ENCODE measurements around the gene GABPB1.

The GABPB1 gene

DNA sequence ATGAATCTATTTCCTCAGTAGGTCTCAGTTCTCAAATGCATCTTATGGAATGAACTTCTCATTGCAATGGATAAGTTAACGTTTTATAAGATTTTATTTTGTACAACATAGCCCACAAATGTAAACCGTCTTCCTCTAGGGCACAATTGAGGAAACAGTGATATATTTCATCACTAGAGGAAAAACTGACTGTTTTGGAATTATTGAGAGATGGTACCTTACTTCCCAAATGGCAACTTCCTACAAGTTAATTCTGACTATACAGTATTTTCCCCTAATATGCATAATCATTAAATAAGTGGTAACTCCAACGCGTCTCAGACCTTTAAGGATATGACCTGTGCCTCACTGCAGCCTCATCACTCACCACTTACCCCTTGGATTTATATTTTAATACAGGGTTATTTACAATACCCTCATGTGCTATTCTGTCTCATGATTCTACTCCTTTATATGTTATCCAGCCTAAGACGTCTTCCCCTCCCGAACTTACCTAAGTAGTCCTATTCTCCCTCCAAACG, 13.3 kb downstream of the GABPB1 start:
- DNase-seq, result no peak

- no peak for DNase-seq
Observed at GRCh38 chr15:50340416-50340815, 14.6 kb downstream of the GABPB1 start.

- no peak for DNase-seq
Observed at GRCh38 chr15:50339717-50340116, 15.3 kb downstream of the GABPB1 start.

GRCh38 chr15:50335251-50335650, 19.7 kb downstream of the GABPB1 start:
- no peak for DNase-seq

- DNase-seq, result no peak
Observed at GRCh38 chr15:50333229-50333628, 21.8 kb downstream of the GABPB1 start.

DNA sequence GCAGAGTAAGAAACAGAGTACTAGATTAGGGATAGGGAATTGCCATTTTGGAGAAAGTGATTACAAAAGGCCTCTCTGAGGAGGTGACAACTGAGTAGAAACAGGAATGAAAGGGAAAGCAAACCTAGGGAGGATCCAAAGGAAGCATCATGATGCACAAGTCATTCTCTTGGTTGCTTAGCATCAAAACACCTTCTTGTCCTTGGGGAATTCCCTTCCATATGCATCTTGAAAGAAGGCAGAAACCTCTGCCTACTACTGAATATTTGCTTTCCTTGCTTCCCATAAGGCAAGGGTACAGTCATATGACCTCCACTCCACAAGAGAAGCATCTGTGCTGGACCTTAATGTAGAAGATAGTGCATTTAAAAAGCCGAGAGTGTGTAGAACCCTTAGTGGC, 24.1 kb downstream of the GABPB1 start:
- peak; percentile 26 for DNase-seq

GRCh38 chr15:50328116-50328515, 26.9 kb downstream of the GABPB1 start:
- DNase-seq, result no peak

DNA sequence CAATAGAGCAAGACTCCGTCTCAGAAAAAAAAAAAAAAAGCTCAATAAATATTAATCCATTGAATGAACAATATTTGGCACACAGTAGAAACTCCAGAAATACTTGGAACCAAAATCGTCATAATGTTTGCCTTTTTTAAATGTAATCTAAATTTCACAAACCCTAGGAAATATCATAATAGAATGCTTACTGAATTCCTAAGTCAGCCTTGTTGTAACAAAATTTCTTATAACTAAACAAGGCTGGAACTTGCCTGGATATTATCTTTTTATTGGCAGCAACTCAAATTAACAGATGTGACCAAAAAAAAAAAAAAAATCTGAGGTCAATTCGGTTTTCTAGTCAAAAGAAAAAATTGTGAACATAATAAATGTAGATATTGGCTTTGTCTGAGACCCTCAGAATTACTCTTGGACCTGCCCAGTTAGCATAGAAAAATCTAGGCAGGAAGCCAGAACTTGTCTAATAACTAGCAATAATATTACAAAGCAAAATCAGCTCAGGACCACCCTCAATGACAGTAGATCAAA, 33.3 kb downstream of the GABPB1 start:
- DNase-seq, result no peak

GRCh38 chr15:50320504-50320903, 34.5 kb downstream of the GABPB1 start:
- no peak for DNase-seq

DNA sequence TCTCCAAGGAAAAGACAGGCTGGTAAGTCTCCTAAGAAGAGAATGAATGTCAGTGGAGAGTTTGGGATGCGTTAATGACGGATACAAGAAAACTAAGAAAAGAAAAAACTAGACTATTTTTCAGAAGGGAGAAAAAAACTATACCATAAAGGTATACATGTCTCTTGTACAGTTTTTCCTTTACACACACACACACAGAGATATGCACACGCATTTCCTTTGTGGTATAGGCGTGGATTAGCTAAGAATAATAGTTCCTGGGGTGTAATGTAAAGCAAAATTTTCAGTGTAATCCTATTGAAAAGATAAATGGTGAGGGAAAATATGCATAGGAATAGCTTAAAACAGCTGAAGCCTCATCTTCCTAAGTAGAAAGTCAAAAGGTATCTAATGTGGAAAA, 36.3 kb downstream of the GABPB1 start:
- DNase-seq, result no peak

DNA sequence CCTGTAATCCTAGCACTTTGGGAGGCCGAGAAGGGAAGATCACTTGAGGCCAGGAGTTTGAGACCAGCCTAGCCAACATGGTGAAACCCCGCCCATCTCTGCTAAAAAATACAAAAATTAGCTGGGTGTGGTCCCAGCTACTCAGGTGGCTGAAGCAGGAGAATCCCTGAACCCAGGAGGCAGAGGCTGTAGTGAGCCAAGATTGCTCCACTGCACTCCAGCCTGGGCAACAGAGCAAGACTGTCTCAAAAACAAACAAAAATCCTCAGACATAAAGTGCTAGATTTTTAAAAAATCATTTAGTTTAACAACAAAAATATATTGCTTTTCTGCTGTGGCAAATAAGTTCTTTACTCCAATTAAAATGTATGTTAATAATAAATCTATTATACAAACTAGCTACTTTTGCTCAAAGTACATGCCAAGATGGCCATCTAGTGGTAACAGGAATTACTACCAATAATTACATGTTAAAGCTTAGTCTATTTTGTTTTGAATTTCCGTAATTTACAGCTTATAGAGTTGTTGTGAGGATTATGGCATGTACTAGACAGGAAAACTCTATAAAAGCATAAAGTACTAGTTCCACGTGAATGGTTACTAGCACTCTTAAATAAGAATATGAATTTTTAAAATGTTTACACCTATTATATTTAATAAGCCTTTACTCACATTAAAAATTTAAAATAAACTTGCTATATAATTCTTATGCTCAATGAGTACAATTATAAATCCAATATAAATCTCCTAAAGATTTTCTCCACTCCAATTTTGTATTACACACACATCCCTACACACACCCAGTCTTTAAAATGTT, 39.0 kb downstream of the GABPB1 start:
- DNase-seq, result peak; percentile 65

DNA sequence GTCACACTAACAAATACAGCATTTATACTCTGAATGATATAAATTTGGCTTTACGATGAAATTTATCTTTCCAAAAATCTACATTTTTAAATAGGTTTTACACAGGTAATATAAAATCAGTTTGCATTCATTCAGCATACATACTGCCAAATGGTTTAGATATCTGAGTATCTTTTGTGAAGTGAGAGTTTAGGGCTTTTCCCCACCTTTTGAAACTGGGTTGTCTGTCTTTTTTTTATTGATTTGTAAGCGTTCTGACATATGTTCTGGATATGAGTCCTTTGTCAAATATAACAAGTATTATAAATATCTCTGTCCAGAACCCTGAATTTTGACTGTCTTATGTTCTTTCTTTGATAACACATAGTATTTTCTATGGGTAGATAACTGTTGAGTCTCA, 42.4 kb downstream of the GABPB1 start:
- DNase-seq, result no peak

- no peak for DNase-seq
Observed at GRCh38 chr15:50307799-50308198, 47.2 kb downstream of the GABPB1 start.

- DNase-seq, result no peak
Observed at GRCh38 chr15:50304836-50305235, 50.2 kb downstream of the GABPB1 start.

DNA sequence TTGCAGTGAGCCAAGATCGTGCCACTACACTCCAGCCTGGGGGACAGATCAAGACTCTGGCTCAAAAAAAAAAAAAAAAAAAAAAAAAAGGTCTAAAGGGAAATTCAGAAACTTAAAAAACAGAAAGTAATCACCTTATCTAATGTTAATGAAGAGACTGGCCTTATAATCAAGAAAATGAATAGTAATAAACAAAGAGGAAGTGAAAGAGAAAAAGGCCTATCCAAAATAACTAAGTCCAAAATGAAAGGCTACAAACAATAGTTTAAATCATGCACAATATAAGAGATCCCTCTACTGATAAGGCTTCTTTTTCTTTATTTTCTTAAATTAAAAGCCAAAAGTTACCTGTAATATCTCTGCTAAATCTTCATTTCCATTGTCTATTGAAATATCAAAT, 52.4 kb downstream of the GABPB1 start:
- DNase-seq, result no peak

DNA sequence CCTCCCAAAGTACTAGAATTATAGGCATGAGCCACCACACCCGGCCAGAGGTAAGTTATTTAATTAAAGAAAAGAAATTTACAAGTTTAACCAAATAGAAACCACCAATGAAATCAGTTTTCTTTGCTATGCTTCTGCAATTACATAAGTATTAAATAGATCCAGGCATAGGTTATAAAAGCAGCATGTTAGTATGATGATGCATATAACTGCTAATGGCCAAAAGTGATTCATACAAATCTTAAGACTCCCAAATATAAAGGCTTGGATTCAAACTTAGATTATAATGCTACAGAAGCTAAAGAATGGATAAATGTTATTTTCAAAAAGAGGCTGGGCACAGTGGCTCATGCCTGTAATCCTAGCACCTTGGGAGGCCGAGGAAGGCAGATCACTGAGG, 56.7 kb downstream of the GABPB1 start:
- no peak for DNase-seq

GRCh38 chr15:50295966-50296365, 59.0 kb downstream of the GABPB1 start:
- no peak for DNase-seq

DNA sequence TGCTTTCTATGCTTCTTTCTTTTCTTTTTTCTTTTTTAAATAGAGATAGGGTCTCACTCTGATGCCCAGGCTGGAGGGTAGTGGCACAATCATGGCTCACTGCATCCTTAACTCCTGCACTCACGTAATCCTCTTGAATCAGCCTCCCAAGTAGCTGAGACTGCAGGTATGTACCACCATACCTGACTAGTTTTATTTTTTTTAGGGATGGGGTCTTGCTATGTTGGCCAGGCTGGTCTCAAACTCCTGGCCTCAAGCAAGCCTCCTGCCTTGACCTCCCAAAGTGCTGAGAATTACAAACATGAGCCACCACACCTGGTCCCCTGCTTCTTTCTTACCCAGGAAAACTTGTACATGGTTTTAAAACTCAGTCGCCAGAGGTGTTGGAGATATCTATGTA, 65.2 kb downstream of the GABPB1 start:
- DNase-seq, result no peak

DNA sequence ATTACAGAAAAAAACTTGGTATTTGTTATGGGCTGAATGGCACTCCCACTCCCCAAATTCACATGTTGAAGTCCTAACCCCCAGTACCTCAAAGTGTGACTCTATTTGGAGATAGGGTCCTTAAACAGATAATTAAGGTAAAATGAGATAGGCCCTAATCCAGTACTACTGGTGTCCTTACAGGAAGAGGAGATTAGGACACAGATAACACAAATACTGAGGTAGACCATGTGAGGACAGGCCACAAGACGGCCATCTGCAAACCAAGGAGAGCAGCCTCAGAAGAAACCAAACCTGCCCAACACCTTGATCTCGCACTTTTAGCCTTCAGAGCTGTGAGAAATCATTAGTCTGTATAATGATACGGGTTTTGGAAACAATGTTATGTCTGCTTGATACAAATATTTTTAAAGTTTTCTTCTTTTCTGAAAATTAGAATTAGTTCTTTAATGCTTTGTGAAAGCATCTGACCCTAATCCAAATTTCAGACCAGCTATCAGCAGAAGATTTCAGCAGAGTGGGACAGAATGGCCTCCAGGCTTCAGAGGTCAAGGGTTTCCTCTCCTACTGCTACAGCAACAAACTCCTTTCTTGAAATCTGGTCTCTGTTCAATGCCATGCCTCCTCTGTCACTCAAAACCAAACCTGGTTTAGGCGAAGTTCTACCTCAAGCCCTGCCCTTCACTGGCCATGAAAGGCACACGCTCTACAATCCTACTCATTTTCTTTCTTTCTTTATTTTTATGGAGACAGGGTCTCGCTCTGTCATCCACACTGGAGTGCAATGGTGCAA, 67.5 kb downstream of the GABPB1 start:
- no peak for DNase-seq

DNA sequence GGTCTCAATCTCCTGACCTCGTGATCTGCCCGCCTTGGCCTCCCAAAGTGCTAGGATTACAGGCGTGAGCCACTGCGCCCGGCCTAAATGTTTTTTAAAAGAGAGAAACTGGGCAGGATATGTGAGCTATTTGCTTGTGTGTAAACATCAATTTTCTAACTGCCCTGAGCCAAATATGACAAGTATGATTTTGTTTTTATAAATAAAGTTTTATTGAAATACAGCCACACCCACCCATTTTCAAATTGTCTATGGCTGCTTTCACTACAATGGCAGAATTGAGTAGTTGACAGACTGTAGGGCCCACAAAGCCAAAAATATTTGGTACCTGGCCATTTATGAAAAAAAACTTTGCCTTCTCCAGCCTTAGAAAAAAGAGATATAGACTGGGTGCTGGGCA, 73.6 kb downstream of the GABPB1 start:
- DNase-seq, result no peak

GRCh38 chr15:50280271-50280670, 74.7 kb downstream of the GABPB1 start:
- no peak for DNase-seq

GRCh38 chr15:50278496-50278895, 76.5 kb downstream of the GABPB1 start:
- no peak for DNase-seq

DNA sequence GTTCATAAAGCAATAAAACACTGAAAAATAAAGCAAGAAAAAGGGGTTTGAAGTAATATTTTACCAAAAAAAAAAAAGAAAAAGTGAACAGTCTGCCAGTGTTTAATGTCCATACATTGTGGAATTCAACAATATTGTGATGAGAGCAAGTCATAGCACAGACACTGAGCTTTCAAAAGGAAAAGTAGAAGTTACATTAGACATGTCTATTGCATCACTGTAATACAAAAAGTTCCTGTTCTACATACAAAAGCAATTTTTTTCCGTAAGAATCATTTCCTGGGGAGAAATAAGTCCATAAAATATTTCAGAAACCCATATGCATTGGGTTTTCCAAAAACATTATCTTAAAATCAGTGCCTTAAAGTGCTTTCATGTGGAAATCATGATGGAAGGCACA, 77.6 kb downstream of the GABPB1 start:
- no peak for DNase-seq

DNA sequence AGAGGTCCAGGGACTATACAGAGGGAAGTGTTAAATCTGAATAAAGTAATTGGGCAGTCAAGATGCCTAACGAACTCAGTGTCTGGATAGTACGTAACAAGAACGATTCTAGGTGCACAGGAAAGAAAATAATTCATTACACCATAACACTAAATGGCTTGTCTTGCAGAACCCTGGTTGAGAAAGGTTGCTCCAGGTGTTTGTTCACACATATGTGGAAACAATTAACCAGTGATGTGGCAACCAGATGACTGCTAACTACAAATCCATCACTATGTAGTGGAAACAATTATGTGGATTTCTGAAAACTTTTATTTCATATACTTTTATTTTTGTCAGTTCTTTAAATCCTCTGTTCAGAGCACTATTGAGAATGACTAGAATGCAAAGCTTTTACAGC, 79.1 kb downstream of the GABPB1 start:
- DNase-seq, result no peak

Measured in NCI-H69 (cell line).